ENCODE data around the gene CASTOR2.
"Not testable (repeated sequence)": the region's sequence is repeated elsewhere in the genome, so short reads cannot be mapped to it uniquely, and the experiment has no call there.

The CASTOR2 gene

DNA sequence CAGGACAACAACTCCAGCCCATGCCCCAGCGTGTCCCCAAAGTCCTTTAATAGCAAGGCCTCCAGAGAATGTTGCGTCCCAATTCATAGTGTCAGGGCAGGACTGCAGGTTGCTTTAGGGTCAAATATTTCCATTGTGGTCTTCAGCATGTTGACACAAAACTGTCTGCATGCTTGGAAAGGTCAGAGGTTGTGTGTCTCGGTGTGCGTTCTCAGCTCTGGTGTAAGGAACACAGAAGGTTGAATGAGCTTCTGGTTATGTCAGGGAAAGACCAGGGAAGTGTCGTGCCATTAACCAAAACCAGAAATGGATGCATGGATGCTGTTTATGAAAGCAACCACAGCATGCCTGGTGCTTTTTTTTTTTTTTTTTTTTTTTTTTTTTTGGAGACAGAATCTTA is 31.9 kb downstream of the CASTOR2 start:
- not testable (repeated sequence) for DNase-seq

GRCh38 chr7:74997811-74998210 is 33.3 kb downstream of the CASTOR2 start:
- not testable (repeated sequence) for DNase-seq

- DNase-seq, result not testable (repeated sequence)
Observed at GRCh38 chr7:75001356-75001755, 36.9 kb downstream of the CASTOR2 start.

DNA sequence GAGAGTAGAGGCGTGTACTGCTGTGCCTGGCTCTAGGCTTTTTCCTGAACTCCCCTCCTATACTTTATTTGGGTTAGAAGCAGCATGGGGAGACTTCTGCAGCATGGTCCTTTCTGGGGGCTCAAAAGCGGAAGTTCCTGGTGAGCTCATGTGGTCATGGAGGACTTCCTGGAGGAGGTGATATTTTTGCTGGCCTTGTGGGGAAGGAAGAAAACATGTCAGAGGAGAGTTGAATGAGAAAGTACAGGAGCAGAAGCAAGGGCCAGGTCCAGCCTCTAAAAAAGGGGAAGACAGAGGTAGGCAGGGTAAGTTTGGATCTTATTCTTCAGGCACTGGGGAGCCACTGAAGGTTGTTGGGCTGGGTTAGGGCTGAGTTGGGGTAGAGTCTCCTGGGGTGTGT is 45.5 kb downstream of the CASTOR2 start:
- DNase-seq, result no peak

- DNase-seq, result no peak
Observed at GRCh38 chr7:75017832-75018231, 53.3 kb downstream of the CASTOR2 start.

DNA sequence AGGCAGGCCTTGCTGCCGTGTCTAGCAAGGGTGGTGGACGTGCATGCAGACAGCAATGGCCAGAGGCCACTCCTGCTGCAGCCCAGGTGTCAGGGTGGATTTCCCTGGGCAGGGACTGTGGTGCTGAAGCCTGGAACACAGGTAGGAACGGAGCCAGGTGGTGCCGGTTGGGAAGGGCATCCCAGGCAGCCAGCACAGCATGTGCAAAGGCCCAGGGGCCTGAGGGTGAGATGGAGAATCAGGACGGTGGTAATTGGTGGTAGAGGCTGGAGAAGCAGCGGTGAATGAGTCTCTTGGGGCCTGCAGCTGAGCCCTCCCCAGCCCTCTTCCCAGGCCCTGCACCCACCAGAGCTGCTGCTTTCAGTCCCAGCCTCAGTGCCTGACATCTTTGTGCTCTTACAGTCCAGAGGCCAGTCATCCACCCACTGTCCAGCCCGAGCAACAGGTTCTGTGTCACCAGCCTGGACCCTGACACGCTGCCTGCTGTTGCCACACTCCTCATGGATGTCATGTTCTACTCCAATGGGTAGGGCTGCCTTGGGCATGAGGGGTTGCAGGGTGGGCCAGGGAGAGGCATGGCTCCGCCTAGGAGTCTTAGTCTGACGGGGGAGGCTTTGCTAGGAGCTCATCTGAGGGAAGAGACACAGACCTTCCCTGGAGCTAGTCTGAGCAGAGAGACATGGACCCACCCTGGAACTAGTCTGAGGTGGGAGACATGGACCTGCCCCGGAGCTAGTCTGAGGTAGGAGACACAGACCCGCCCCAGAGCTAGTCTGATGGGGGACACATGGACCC is 54.3 kb downstream of the CASTOR2 start:
- no peak for DNase-seq

DNA sequence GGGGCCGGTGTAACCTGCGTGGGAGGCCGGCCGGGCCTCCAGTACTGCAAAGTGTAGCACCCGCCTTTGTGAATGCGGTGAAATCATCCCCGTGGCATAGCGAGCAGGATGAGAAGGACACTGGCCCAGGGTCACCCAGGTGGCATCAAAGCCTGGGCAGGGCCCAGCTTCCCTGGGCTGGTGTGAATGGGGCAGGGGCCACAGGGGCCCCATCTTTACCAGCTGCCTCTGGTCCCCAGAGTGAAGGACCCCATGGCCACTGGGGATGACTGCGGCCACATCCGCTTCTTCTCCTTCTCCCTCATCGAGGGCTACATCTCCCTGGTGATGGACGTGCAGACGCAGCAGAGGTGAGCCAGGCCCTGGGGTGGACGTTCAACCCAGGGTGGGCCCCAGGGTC is 55.3 kb downstream of the CASTOR2 start:
- no peak for DNase-seq

GRCh38 chr7:75024922-75025321 is 60.4 kb downstream of the CASTOR2 start:
- DNase-seq, result no peak

- DNase-seq, result no peak
Observed at GRCh38 chr7:75028299-75028698, 63.8 kb downstream of the CASTOR2 start.

- DNase-seq, result no peak
Observed at GRCh38 chr7:75033064-75033463, 68.6 kb downstream of the CASTOR2 start.

- DNase-seq, result no peak
Observed at GRCh38 chr7:75033826-75034225, 69.3 kb downstream of the CASTOR2 start.

DNA sequence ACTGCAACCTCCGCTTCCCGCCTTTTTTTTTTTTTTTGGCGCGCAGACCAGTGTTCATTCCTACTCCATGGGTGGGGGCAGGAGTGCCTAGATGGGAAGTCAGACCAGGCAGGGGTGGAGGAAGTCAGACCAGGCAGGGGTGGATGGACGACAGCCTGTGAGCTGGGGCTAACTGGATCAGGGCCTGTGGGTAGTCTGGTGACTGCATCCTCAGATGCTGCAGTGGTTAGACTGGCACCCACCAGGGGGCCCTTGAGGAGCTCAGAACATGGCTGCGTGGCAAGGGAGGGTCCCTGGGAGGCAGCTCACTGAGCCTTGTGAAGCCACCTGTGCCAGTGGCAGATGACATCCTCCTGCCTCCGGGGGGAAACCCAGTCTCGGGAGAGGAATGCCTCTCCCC is 74.0 kb downstream of the CASTOR2 start:
- DNase-seq, result no peak

DNA sequence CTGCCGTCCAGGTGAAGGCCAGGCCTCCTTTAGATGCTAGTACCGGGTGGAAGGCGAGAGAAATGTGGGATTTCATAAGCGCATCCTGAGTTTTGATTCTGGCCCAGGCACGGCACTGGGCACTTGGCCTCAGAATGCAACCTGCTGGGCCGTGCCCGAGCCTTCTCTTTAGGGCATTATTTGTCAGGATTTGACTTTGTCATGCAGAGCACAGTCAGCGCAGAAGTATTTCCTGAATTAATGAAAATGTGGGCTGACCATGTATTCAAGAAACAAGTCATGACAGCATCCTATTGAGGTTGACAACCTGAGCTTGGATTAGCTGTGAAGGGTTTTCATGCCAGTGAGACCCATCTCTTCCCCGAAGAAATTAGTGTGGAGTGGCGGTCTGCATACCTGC is 74.7 kb downstream of the CASTOR2 start:
- DNase-seq, result no peak

DNA sequence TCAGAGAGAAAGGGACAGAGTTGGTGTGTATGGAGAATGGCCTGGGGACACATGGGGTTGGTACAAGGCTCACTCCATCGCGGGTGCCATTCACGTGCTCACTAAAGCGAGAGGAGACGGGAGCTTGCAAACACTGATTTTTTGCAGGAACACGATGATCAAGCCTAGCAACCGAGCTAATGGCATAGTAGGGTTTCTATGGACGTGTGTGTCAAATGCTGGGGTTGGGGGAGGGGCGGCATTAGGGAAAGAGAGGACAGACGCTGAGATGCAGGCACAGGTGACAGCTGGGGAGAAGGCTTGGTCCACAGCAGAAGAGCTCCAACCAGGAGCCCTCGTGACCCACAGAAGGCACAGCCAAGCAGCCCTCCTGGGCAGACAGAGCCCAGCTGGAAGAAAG is 75.2 kb downstream of the CASTOR2 start:
- no peak for DNase-seq

DNA sequence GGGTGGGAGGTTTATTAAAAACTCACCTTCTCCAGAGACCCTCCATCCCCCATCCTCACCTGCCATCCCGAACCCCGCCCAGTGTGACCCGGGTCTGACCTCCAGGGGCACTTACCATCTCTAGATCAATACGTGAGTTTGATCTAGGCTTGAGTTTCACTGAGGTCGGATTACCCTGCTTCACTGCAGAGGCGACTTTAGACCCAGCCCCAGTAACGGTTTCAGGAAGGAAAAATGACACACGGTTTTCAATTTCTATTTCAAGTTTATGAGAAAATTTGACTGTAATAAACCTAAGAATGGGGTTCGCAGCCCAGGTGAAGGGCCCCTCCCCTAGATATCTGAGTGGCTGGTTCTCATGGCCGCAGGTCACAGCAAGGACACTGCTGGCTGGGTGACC is 76.0 kb downstream of the CASTOR2 start:
- no peak for DNase-seq

DNA sequence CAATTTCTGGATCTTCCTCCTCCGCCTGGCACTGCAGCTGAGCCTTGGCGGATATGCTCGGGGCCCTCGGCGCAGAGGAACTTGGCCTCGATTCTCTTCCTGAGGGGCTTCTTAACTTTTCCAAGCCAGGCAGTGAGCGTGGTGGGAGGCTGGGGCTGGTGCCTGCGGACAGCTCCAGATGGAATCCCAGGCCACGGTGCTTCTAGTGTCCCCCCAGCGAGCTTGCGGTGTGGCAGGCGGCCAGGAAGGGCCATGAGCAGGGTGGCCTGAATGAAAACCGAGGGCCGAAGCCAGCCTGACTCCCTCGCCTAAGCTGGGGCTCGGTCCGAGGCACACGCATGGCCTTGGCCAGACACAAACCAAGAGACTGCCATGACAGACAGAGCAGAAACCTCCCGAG is 77.8 kb downstream of the CASTOR2 start:
- no peak for DNase-seq

DNA sequence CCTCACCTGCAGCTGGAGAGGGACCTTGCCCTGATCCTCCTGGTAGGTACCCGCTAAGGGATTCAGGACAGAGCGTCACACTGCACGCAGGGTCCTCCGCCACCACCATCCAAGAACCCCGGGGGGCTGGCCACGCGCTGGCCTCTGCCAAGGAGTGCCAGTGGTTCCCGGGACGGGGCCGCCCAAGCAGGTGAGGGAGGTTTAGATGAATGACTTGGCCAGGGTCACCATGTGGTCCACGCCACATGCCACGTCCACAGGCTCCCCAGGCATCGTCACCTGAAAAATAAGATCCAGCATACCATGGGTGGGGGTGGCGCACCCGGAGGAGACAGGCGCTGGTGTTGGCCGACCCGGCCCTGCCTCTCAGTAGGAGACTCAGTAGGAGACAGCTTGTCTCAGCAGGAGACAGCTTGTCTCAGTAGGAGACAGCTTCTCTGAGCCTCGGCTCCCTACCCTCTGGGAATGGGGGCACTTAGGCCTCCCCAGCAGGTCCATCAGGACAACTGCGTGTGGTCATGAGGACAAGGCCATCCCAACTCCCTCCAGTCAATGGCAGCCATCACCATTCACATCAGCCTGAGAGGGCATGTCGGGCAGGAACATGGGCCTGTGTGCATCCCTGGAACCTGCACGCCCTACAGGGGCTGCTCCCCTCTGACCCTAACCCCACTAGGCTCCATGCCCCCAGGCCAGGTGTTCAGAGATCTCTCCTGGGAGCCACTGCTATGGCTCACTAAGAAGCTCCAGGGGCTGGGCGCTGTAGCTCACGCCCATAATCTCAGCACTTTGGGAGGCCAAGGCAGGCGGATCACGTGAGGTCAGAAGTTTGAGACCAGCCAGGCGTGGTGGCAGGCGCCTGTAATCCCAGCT is 78.6 kb downstream of the CASTOR2 start:
- DNase-seq, result no peak

GRCh38 chr7:75045881-75046280 is 81.4 kb downstream of the CASTOR2 start:
- peak; percentile 71 for DNase-seq

GRCh38 chr7:75048435-75049379 is 84.2 kb downstream of the CASTOR2 start:
- DNase-seq, result no peak

GRCh38 chr7:75049817-75050216 is 85.3 kb downstream of the CASTOR2 start:
- no peak for DNase-seq

DNA sequence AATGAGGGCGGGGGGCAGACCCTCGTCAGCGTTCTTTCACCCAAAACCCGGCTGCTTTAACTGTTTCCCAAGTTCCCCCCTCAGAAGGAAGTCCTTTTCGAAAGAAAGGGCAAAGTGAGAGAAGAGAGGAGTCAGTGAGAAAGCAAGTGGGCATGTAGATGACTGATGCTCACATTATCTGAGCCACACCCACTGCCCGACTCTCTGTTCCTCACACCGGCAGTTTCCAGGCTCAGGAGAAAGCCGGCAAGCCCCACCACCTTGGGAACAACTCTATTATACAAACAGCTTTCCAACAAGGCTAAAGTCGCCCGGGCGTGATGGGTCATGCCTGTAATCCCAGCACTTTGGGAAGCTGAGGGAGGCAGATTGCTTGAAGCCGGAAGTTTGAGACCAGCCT is 86.0 kb downstream of the CASTOR2 start:
- no peak for DNase-seq

- DNase-seq, result no peak
Observed at GRCh38 chr7:75054744-75055143, 90.2 kb downstream of the CASTOR2 start.

DNA sequence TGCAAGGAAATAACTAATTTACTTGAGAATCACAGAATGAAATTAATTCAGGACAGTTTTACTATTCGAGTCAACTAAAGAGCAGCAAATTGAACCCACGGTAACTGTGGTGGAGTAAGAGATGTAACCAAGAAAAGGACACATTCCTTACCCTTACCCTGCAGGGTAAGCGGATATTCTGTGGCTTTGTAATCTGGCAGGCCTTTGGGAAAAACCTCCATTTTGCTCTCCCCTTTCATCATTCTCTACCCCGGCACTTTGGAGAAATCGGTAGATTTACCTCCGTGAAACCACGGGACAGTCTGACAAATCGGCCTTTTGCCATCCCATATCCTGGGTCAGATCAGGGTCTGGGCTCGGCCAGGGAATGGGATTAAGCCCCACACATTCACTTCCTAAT is 90.7 kb downstream of the CASTOR2 start:
- DNase-seq, result no peak
